ENCODE results near the gene DPH5. TPM values are rescaled to one million over a fixed set of nuclear protein-coding genes. Genes with fewer than 3 reads are reported as not detected.

Gene DPH5, protein sequence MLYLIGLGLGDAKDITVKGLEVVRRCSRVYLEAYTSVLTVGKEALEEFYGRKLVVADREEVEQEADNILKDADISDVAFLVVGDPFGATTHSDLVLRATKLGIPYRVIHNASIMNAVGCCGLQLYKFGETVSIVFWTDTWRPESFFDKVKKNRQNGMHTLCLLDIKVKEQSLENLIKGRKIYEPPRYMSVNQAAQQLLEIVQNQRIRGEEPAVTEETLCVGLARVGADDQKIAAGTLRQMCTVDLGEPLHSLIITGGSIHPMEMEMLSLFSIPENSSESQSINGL
- 32.5 and 40.7 TPM in 2 replicates for total RNA-seq

GRCh38 chr1:101025657-101026429, at the start of gene DPH5:
Gene DPH5, minus strand, starts transcription at chr1:101025784. Its CDS starts 341 bp downstream, at chr1:101025443.

Other genes with a start within 250 kb of the DPH5 start
- gene EXTL2, start 130.9 kb downstream of the DPH5 start, total RNA-seq: 28.8 and 29.9 TPM in 2 replicates
- 35.1 and 42.4 TPM in 2 replicates for gene SLC30A7, start 129.7 kb downstream of the DPH5 start, total RNA-seq
- 11.0 and 12.2 TPM in 2 replicates for gene S1PR1, start 211.2 kb upstream of the DPH5 start, total RNA-seq